HepG2 (cell line): Measurements from ENCODE around the gene NRL. TPM values are rescaled to one million over a fixed set of nuclear protein-coding genes. Genes with fewer than 3 reads are reported as not detected.

Source experiments
- ARID3A ChIP-seq: IDR thresholded peaks from 2 replicates; pipeline ENCODE4 v1.6.1; 2012; ENCODE audit warnings: low read depth, low read length, improper control_type of control experiment
- ATF6 ChIP-seq: sonication (generic); formaldehyde crosslinking; conservative IDR thresholded peaks from 2 replicates; pipeline ENCODE4 v1.4.0; 2020; ENCODE audit warnings: missing genetic modification reagents
- BRD4 ChIP-seq: sonication (generic); formaldehyde crosslinking; IDR thresholded peaks from 2 replicates; pipeline ENCODE4 v1.4.0; 2020; ENCODE audit warnings: missing genetic modification reagents
- CCDC6 ChIP-seq: sonication (generic); formaldehyde crosslinking; IDR thresholded peaks from 2 replicates; pipeline ENCODE4 v1.8.1; 2022; ENCODE audit warnings: mild to moderate bottlenecking, missing genetic modification reagents, moderate library complexity
- CREB3 ChIP-seq: sonication (generic); formaldehyde crosslinking; IDR thresholded peaks from 2 replicates; pipeline ENCODE4 v1.5.0; 2020; ENCODE audit warnings: missing genetic modification reagents
- CTCF ChIP-seq: sonication (generic); formaldehyde crosslinking; IDR thresholded peaks from 2 replicates; pipeline ENCODE4 v1.5.0; 2020; ENCODE audit warnings: mild to moderate bottlenecking, missing genetic modification reagents, moderate library complexity
- DRAP1 ChIP-seq: IDR thresholded peaks from 2 replicates; pipeline ENCODE4 v1.6.1; 2016; ENCODE audit warnings: missing genetic modification reagents, missing compliant biosample characterization
- FOSL2 ChIP-seq: sonication (generic); formaldehyde crosslinking; IDR thresholded peaks from 2 replicates; pipeline ENCODE4 v1.4.0; 2020; ENCODE audit warnings: missing genetic modification reagents
- MED13 ChIP-seq: sonication (generic); formaldehyde crosslinking; IDR thresholded peaks from 2 replicates; pipeline ENCODE4 v1.5.0; 2020; ENCODE audit warnings: missing genetic modification reagents
- MTERF4 ChIP-seq: sonication (generic); formaldehyde crosslinking; IDR thresholded peaks from 2 replicates; pipeline ENCODE4 v1.8.0; 2023; ENCODE audit warnings: mild to moderate bottlenecking, missing genetic modification reagents
- NONO ChIP-seq, 2 experiments: fragments of 450-650 bp in 1 of 2; sonication (generic) in 1 of 2; formaldehyde crosslinking in 1 of 2; IDR thresholded peaks in 1 of 2; conservative IDR thresholded peaks in 1 of 2; 2 replicates each; pipeline versions ENCODE4 v1.6.1 to v1.8.0; 2017 to 2022; ENCODE audit warnings: mild to moderate bottlenecking in 1 of 2, missing genetic modification reagents in 1 of 2, moderate library complexity in 1 of 2
- SRY ChIP-seq: sonication (generic); formaldehyde crosslinking; IDR thresholded peaks from 2 replicates; pipeline ENCODE4 v1.8.0; 2022; ENCODE audit warnings: mild to moderate bottlenecking, missing genetic modification reagents
- SUZ12 ChIP-seq: fragments of 150-350 bp; IDR thresholded peaks from 2 replicates; pipeline ENCODE4 v1.6.1; 2014; ENCODE audit warnings: low read depth, low read length
- ZHX1 ChIP-seq: sonication (generic); formaldehyde crosslinking; IDR thresholded peaks from 2 replicates; pipeline ENCODE4 v1.8.1; 2022; ENCODE audit warnings: low read depth, mild to moderate bottlenecking, missing genetic modification reagents
- ZNF282 ChIP-seq: fragments of 450-650 bp; IDR thresholded peaks from 2 replicates; pipeline ENCODE4 v1.6.1; 2018; ENCODE audit not compliant: partially characterized antibody
- ZNF549 ChIP-seq: sonication (generic); formaldehyde crosslinking; IDR thresholded peaks from 2 replicates; pipeline ENCODE4 v1.5.0; 2020; ENCODE audit warnings: missing genetic modification reagents
- ZNF563 ChIP-seq: sonication (generic); formaldehyde crosslinking; IDR thresholded peaks from 2 replicates; pipeline ENCODE4 v1.8.0; 2022; ENCODE audit warnings: mild to moderate bottlenecking, moderate library complexity, missing genetic modification reagents
- ZNF576 ChIP-seq: sonication (generic); formaldehyde crosslinking; IDR thresholded peaks from 2 replicates; pipeline ENCODE4 v1.4.0; 2020; ENCODE audit warnings: mild to moderate bottlenecking, missing genetic modification reagents
- polyA plus RNA-seq, 8 experiments: library from polyadenylated mRNA; depleted of rRNA in 3 of 8; stranded (reverse) in 7 of 8; unstranded in 1 of 8; fragments of >200 nt; fragmentation: Illumina TruSeq in 4 of 8; extraction: Trizol in 4 of 8; gene quantifications; 2 replicates each; pipeline versions ENCODE4 v1.2.1 to v1.2.3, GENCODE V29; 2011 to 2016; ENCODE audit warnings: low read depth in 4 of 8, missing spikeins in 1 of 8, mixed read lengths in 1 of 8; ENCODE audit not compliant: insufficient read depth in 1 of 8
- total RNA-seq, 5 experiments: library from RNA; depleted of rRNA; stranded (reverse); fragments of >200 nt; fragmentation: Illumina TruSeq; extraction: Trizol; gene quantifications; 2 replicates each; pipeline ENCODE4 v1.2.3, GENCODE V29; 2016; ENCODE audit warnings: low read depth in 1 of 5

Gene NRL
- total and polyA plus RNA-seq, 2 of the 13 experiments (the other 11 are each of a cell fraction or from before 2014, with no cell fraction given) = 2.5 to 4.7 TPM

- TF ChIP-seq ARID3A = no peak
- no peak for TF ChIP-seq CCDC6 (CRISPR knock-in tag)
- no peak for TF ChIP-seq ZHX1 (CRISPR knock-in tag)
- TF ChIP-seq BRD4 (CRISPR knock-in tag) = no peak
- no peak for TF ChIP-seq MTERF4 (CRISPR knock-in tag)
- peak; percentile 99 for TF ChIP-seq CTCF (CRISPR knock-in tag)
- TF ChIP-seq SUZ12 = no peak
- TF ChIP-seq FOSL2 (CRISPR knock-in tag) = peak; percentile 60
- no peak for TF ChIP-seq CREB3
- TF ChIP-seq DRAP1 = peak; percentile 56; the same call in 1 of the 2 replicates
- no peak for TF ChIP-seq NONO (IDR thresholded peaks at IDR 0.05)
- no peak for TF ChIP-seq NONO (CRISPR knock-in tag; conservative IDR thresholded peaks at IDR 0.05)
- TF ChIP-seq ZNF282 = no peak
- TF ChIP-seq ZNF549 = no peak
- no peak for TF ChIP-seq ZNF576 (CRISPR knock-in tag)
- TF ChIP-seq MED13 = no peak
- 0 out of 2 replicates have a peak, but pooled peaks have one; percentile 57 for TF ChIP-seq SRY (CRISPR knock-in tag)
- TF ChIP-seq ATF6 (CRISPR knock-in tag) = peak; percentile 95; the same call in 1 of the 2 replicates
- TF ChIP-seq ZNF563 (CRISPR knock-in tag) = no peak; the same call in 1 of the 2 replicates
These were observed 56.3 kb downstream of the NRL start (continued) for GRCh38 chr14:24058260-24058950.
